Measurements from ENCODE around the gene BCL7B.
"Not testable (repeated sequence)": the region's sequence is repeated elsewhere in the genome, so short reads cannot be mapped to it uniquely, and the experiment has no call there.

GRCh38 chr7:73535918-73536317 is 21.6 kb downstream of the BCL7B start:
- TF ChIP-seq CTCF (conservative IDR thresholded peaks at IDR 0.05; ENCODE audit: low read depth, low read length); EZH2phosphoT487 (IDR thresholded peaks at IDR 0.05; ENCODE audit: borderline replicate concordance, low read length); EZH2 (IDR thresholded peaks at IDR 0.05; ENCODE audit: low read length, unreplicated experiment): not testable (repeated sequence)

Data from PC-3 (cell line).